HK-2 (cell line): ENCODE measurements around the gene MXD3.
"Not testable (repeated sequence)": the region's sequence is repeated elsewhere in the genome, so short reads cannot be mapped to it uniquely, and the experiment has no call there.

Experiments
- DNase-seq: peaks from one replicate; pipeline ENCODE4 v3.0.0-alpha.2; 2018; ENCODE audit not compliant: unreplicated experiment

The MXD3 gene, protein sequence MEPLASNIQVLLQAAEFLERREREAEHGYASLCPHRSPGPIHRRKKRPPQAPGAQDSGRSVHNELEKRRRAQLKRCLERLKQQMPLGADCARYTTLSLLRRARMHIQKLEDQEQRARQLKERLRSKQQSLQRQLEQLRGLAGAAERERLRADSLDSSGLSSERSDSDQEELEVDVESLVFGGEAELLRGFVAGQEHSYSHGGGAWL

GRCh38 chr5:177311723-177312648 is at the start of gene MXD3:
Gene MXD3, minus strand, starts transcription at chr5:177311898. Its CDS starts 68 bp downstream, at chr5:177311830.
- peak; percentile 90 for DNase-seq

DNA sequence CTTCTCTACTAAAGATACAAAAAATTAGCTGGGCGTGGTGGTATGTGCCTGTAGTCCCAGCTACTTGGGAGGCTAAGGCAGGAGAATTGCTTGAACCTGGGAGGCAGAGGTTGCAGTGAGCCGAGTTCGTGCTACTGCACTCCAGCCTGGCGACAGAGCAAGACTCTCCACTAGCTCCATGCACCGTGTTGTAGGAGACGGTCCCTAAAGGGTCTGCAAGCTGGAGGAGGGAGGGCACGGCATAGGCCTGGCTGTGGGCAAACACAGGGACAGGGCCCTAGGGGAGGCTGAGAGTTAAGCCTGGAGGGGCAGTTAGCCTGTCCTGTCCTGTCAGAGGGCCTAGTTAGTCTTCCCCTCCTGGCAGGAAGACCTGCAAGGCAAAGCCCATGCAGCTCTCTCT is 49.0 kb upstream of the MXD3 start:
- not testable (repeated sequence) for DNase-seq

GRCh38 chr5:177359860-177360259 is 48.2 kb upstream of the MXD3 start:
- no peak for DNase-seq

GRCh38 chr5:177359451-177359851 is 47.8 kb upstream of the MXD3 start:
- no peak for DNase-seq

DNA sequence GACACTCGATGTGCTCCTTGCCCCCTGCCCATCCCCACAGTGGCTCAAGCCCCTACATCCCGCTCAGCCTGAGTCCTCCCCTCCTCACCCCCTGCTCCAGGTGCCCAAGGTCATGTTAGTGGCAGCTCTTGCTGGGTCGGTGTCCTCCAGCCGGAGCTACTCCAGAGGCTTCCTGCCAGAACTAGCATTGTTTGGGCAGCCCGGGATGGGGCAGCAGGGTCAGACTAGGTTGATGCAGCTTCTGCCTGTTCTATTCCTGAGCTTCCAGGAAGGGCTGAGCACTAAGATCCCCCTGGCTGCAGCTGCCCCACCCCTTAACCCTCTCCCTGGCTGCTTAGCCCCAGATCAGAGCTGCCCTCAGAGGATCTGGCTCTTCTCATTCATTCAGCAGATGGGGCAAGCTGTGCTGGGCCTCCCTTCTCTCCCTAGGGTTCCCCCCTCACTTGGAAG is 46.7 kb upstream of the MXD3 start:
- DNase-seq: no peak

GRCh38 chr5:177357459-177358351 is 46.0 kb upstream of the MXD3 start, which contains the start of gene RGS14:
Gene RGS14, plus strand, starts transcription at chr5:177357924. Its CDS starts 101 bp downstream, at chr5:177358025.
- DNase-seq: no peak

- DNase-seq: no peak
Observed at GRCh38 chr5:177357146-177357458, 45.4 kb upstream of the MXD3 start.

- DNase-seq: no peak
Observed at GRCh38 chr5:177356746-177357145, 45.0 kb upstream of the MXD3 start.

DNA sequence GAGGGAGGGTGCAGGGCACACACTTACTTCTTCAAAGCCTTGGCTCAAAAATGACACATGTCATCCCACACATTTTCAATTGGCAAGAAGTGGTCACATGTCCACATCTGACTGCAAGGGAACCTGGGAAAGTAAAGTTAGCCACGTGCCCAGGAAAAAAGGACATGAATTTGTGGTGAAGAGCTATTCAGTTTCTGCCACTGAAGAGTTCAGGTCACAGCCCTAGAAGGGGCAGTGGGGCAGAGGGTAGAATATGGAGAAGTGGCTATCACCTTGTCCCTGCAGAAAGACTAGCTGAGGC is 44.1 kb upstream of the MXD3 start:
- no peak for DNase-seq

DNA sequence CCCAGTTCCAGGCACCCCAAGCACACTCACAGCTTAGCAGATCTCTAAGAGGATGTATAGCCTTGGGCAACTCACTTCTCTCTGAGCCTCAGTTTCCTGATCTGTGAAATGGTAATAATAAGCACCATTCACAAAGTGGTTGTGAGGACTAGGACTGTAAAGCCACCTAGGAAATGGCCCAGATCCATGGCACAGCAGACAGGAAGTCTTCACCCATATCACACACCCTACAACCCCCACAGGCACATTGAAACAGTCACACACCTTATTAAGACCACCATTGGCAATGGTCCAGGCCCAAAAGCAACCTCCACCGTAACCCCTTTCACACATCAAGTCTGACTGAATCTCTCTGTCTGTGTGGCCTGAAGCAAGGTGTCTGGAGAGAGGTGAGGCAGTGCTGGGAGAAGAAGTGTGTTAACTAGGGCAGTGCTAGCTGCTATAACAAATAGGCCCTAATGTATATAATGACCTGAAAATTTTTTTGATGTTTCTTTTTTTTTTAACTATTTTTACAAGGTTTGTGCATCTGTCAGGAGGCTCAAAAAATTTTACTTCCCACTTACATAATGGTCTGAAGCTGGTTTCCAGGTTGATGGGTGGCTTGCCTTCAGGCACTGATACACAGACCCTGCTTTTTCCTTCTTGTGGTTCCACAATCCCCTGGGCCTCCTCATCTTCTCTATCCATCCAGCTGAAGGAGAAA is 43.6 kb upstream of the MXD3 start:
- DNase-seq: no peak

GRCh38 chr5:177354711-177355110 is 43.0 kb upstream of the MXD3 start:
- no peak for DNase-seq

DNA sequence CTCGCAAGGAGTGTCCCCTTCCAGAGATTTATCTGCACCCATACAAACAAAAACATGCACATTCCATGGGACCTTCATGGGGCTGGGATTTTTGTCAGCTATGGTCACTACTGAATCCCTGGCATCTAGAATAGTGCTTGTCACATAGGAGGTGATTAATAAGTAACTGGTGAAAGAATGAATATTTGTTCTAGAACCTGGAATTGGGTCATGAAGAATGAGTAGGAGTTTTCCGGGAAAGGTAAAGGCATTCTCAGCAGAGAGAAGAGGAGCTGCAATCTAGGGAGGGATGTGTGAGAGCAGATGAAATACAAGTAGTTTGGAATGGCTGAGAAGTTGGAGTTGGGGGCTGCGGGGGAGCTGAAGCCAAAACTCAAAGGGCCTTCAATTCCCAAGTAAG is 42.6 kb upstream of the MXD3 start:
- DNase-seq: no peak

DNA sequence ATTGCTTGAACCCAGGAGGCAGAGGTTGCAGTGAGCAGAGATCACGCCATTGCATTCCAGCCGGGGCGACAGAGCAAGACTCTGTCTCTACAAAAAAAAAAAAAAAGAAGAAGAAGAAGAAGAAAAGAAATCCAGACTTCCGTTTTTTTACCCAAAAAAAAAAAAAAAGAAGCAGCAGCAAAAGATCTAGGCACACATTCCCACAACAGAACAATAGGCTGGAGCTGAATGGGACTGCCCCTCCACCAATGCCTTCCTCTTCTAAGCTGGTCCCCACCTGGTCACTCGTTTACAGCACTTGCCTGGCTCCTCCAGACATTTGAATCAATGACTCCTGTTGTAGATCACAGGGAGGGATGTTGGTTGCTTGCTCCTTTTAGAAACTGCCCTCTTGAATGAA is 41.4 kb upstream of the MXD3 start:
- no peak for DNase-seq

DNA sequence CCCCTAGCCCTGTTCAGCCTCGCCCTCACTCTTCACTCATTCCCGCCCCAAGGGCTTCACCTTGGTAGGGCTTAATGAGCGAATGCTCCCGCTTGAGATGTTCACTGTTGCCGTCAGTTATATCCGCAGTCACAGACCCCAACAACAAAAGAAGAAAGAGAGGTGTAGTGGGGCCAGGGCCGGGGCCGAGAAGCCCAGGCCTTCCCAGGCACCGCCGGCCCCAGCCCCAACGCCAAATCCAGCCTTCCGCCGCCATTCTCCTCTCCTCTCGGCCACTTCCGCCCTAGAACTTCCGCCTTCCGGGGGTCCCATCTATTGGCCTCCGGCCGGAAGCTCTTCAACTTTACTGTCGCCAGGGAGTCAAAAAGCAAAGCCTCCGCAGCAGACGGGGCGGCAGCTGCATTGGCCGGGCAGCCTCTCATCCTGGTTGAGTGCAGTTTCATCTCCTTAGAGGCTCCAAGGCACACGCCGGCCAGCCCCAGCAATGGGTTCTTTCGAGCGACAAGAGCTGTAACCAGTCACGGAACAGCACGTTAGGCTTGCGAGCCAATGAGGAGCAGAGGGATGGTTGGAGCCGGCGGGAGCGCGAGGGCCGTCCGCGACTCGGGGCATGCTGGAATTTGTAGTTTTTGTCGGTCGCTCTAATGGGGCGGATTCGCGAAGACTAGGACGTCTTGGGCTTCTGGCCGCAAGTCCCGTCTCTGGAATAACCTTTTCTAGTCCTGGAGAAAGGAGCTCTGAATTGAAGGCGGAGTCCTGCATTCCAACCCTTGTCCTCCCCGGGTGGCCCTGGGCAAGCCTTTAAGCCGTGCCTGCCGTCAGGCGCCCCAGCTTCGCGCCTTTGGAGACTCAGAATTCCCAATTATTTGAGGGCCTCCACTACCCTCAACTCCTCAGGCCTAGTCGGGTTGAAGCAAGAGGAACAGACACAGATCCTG is 40.0 kb upstream of the MXD3 start, which contains the start of gene LMAN2:
LMAN2 (minus strand) TSS at position 277 of the 938 bp plus-strand sequence; CDS start at position 256, 21 bp downstream.
- peak; percentile 89 for DNase-seq

- DNase-seq: no peak
Observed at GRCh38 chr5:177350776-177351391, 39.2 kb upstream of the MXD3 start.

DNA sequence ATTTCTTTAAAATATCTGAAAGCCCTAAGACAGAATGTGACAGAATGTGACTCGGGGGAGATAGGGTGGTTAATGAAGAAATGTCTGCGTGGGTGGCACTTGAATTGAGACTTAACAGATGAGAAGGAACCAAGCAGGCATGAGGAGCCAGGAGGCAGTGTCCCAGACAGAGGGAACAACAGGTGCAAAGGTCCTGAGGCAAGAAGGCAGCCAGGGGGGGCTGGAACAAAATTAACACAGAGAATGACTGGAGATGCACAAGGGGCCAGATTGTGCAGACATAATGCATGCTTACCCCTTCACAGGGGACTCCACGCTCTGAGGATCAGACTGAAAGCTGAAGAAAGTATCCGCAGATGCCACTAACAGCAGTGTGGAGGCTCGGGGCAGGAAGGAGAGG is 38.1 kb upstream of the MXD3 start:
- no peak for DNase-seq

- no peak for DNase-seq
Observed at GRCh38 chr5:177349362-177349647, 37.6 kb upstream of the MXD3 start.

GRCh38 chr5:177347699-177348098 is 36.0 kb upstream of the MXD3 start:
- no peak for DNase-seq

DNA sequence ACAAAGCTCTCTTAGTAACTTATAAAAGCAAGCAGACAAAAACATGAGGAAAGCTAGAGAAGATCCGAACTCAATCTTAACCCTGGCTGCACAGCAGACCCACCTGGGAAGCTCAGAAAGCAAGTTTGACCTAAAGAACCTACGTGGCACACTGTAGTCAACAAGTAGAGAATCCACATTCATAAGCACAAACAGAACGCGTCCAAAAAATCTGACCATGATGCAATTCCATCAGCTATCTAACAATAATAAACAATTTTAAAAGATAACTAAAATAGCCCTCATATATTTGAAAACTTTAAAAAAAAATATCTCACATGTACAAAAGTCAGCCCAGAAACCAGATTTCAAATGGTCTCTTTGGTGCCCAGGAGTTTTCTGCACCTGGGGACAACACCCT is 35.1 kb upstream of the MXD3 start:
- DNase-seq: no peak

GRCh38 chr5:177344891-177345290 is 33.2 kb upstream of the MXD3 start:
- DNase-seq: no peak
